ENCODE data around the gene IL3RA. TPM values are rescaled to one million over a fixed set of nuclear protein-coding genes. Genes with fewer than 3 reads are reported as not detected.

Gene IL3RA
- total RNA-seq, 1 donor from 2014 or later: 0.97 TPM

- peak; percentile 18 for DNase-seq (ENCODE audit: low spot score)
- Mint-ChIP-seq H3K27me3 (ENCODE audit: unreplicated experiment) (peaks cover 15% of the 10 kb centered on the region), H3K9me3 (ENCODE audit: unreplicated experiment) (no peaks in the 10 kb centered on the region), H3K27ac (ENCODE audit: unreplicated experiment) (no peak overlapping the region), H3K4me3 (ENCODE audit: unreplicated experiment) (no peak overlapping the region), H3K4me1 (ENCODE audit: unreplicated experiment) (peaks cover 2% of the 10 kb centered on the region), H3K36me3 (ENCODE audit: low read depth, unreplicated experiment) (peaks cover 18% of the 10 kb centered on the region)
- no peak for TF ChIP-seq CTCF (IDR thresholded peaks at IDR 0.05; ENCODE audit: unreplicated experiment)
Measured at GRCh38 chrX:1355131-1356046, 18.8 kb downstream of the IL3RA start.

GRCh38 chrX:1357993-1358392 is 21.4 kb downstream of the IL3RA start:
- Mint-ChIP-seq H3K4me1 (ENCODE audit: unreplicated experiment) (peaks cover 2% of the 10 kb centered on the region), H3K36me3 (ENCODE audit: low read depth, unreplicated experiment) (peaks cover 34% of the 10 kb centered on the region), H3K4me3 (ENCODE audit: unreplicated experiment) (no peak overlapping the region), H3K9me3 (ENCODE audit: unreplicated experiment) (no peaks in the 10 kb centered on the region), H3K27me3 (ENCODE audit: unreplicated experiment) (peaks cover 16% of the 10 kb centered on the region), H3K27ac (ENCODE audit: unreplicated experiment) (no peak overlapping the region)
- TF ChIP-seq CTCF (IDR thresholded peaks at IDR 0.05; ENCODE audit: unreplicated experiment): no peak
- no peak for DNase-seq (ENCODE audit: low spot score)

- no peak for TF ChIP-seq CTCF (IDR thresholded peaks at IDR 0.05; ENCODE audit: unreplicated experiment)
- Mint-ChIP-seq H3K4me3 (ENCODE audit: unreplicated experiment) (peak overlapping the region; percentile 79), H3K27me3 (ENCODE audit: unreplicated experiment) (peaks cover 16% of the 10 kb centered on the region), H3K27ac (ENCODE audit: unreplicated experiment) (peak overlapping the region; percentile 61), H3K36me3 (ENCODE audit: low read depth, unreplicated experiment) (peaks cover 34% of the 10 kb centered on the region), H3K9me3 (ENCODE audit: unreplicated experiment) (no peaks in the 10 kb centered on the region), H3K4me1 (ENCODE audit: unreplicated experiment) (peaks cover 2% of the 10 kb centered on the region)
- no peak for DNase-seq (ENCODE audit: low spot score)
Measured at GRCh38 chrX:1358793-1359476, 22.4 kb downstream of the IL3RA start.

GRCh38 chrX:1359477-1359873 is 22.9 kb downstream of the IL3RA start:
- Mint-ChIP-seq H3K36me3 (ENCODE audit: low read depth, unreplicated experiment) (peaks cover 31% of the 10 kb centered on the region), H3K9me3 (ENCODE audit: unreplicated experiment) (no peaks in the 10 kb centered on the region), H3K4me1 (ENCODE audit: unreplicated experiment) (no peaks in the 10 kb centered on the region), H3K27me3 (ENCODE audit: unreplicated experiment) (peaks cover 15% of the 10 kb centered on the region), H3K27ac (ENCODE audit: unreplicated experiment) (no peak overlapping the region), H3K4me3 (ENCODE audit: unreplicated experiment) (no peak overlapping the region)
- no peak for TF ChIP-seq CTCF (IDR thresholded peaks at IDR 0.05; ENCODE audit: unreplicated experiment)
- DNase-seq (ENCODE audit: low spot score): no peak

GRCh38 chrX:1360171-1360570 is 23.6 kb downstream of the IL3RA start:
- Mint-ChIP-seq H3K9me3 (ENCODE audit: unreplicated experiment) (no peaks in the 10 kb centered on the region), H3K4me3 (ENCODE audit: unreplicated experiment) (peak overlapping the region; percentile 23), H3K27ac (ENCODE audit: unreplicated experiment) (no peak overlapping the region), H3K27me3 (ENCODE audit: unreplicated experiment) (peaks cover 19% of the 10 kb centered on the region), H3K36me3 (ENCODE audit: low read depth, unreplicated experiment) (peaks cover 34% of the 10 kb centered on the region), H3K4me1 (ENCODE audit: unreplicated experiment) (no peaks in the 10 kb centered on the region)
- DNase-seq (ENCODE audit: low spot score): no peak
- TF ChIP-seq CTCF (IDR thresholded peaks at IDR 0.05; ENCODE audit: unreplicated experiment): no peak
